Measurements from ENCODE around the gene FYTTD1.
"Not testable (repeated sequence)": the region's sequence is repeated elsewhere in the genome, so short reads cannot be mapped to it uniquely, and the experiment has no call there.

FYTTD1 gene, protein sequence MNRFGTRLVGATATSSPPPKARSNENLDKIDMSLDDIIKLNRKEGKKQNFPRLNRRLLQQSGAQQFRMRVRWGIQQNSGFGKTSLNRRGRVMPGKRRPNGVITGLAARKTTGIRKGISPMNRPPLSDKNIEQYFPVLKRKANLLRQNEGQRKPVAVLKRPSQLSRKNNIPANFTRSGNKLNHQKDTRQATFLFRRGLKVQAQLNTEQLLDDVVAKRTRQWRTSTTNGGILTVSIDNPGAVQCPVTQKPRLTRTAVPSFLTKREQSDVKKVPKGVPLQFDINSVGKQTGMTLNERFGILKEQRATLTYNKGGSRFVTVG

DNA sequence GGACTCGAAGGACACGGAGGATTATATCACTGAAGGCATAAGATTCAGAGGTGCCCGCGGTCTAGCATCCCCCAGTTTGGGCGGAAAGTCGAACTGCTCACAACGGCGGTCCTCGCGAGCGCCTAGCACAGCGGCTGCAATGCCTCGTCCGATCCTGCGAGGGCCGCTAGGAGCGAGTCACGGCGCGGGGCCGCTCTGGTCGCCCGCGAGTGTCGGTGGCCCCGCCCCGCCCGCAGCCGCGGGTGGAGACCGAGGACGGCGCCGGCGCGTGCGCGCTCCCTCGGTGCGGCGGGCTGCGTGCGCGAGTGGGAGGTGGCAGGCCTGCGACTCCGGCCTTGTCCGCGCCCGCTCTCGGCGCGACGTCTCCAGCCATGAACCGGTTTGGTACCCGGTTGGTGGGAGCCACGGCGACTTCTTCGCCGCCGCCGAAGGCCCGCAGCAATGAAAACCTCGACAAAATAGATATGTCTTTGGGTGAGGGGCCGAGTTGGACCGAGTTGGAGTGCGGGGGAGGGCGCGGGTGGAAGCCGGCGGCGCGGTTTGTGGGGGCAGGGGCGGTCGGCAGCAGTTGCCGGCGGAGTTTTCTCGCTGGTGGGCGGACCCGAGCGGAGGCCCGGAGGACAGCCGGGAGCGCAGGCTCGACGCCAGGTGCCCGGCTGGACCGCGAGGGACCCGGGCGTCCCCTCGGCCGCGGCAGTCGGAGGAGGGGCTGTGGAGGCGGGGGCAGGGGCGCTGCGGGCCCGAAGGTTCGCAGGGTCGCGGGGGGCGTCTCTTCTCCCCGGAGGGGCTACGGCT is at the start of gene FYTTD1:
Gene FYTTD1, plus strand, starts transcription at position 283 of the 795 bp plus-strand sequence. Its CDS starts 89 bp downstream, at position 372.
- peak; percentile 88 for DNase-seq

DNA sequence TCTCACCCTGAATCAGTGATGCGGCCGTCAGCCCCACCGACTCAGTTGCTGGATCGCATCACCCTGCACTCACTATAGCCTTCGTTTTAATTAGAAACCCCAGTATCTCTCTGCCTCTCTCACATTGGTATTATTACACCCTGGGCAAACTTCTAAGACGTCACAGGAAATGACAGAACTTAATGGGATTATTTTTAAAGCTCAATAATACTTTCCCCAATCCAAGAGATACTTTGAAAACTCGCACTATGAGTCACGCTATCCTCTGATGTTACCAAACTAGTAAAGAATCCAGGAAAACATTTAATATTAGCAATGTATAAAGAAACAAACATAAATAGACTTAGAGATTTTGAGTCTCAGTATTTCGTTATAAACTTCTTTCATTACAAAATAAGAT is 49.6 kb upstream of the FYTTD1 start:
- DNase-seq, result no peak

DNA sequence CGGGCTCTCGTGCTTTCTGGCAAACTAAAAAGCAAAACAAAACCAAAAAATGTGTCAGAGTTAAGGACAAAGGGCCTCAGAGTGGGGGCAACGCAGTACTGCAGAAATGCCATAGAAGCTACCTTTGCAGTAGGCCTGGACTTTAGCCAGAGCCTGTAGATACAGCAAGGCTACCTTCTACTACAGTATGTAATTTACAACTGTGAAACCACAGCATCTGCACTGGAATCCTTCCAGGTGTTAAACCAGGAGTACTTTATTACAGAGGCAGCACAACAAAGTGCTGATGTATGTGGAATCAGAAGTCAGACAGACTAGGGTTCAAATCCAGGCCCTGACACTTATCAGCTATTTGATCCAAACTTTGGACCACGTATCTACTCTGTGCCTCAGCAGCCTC is 47.8 kb upstream of the FYTTD1 start:
- DNase-seq, result no peak

DNA sequence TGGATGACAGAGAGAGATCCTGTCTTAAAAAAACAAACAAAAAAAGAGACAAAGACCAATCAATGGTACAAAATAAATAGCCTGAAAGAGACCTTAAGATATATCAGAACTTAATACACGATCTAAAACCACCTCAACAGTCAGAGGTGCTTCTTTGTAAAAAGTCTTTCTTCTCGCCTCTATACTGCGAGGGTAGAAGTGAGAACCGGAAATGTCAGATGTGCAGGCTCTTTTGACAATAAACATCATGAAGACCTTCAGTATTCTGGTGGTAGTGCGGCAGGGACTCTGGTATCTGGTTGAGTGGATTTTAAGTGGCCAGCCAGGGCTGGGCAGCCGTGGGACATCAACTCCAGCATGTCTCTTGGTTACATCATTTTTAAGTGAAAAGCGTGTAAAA is 43.0 kb upstream of the FYTTD1 start:
- DNase-seq, result no peak

DNA sequence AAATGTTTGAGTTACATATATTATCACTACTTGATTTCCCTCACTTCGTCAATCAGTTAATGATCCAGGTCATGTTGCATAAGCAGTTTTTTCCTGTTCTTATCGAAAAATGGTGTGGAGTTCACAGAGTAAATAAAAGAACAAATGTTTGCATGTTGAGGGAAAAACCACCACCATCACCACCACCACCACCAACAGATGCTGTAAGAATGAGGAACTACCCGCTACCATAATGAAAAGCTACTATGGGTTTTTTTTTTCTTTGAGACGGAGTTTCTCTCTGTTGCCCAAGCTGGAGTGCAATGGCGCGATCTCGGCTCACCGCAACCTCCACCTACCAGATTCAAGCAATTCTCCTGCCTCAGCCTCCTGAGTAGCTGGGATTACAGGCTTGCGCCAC is 40.5 kb upstream of the FYTTD1 start:
- DNase-seq, result no peak

DNA sequence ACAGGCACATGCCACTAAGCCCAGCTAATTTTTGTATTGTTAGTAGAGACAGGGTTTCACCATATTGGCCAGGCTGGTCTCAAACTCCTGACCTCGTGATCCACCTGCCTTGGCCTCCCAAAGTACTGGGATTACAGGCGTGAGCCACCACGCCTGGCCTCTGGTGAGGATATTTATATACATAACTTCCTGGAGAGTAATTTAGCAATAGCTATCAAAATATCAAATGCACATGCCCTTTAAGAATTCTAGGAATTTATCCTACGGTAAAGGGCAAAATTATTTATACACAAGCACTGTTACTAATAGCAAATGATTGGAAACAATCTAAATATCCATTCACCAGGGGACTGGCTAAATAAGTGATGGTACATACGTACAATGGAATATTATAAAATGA is 38.7 kb upstream of the FYTTD1 start:
- DNase-seq, result not testable (repeated sequence)

DNA sequence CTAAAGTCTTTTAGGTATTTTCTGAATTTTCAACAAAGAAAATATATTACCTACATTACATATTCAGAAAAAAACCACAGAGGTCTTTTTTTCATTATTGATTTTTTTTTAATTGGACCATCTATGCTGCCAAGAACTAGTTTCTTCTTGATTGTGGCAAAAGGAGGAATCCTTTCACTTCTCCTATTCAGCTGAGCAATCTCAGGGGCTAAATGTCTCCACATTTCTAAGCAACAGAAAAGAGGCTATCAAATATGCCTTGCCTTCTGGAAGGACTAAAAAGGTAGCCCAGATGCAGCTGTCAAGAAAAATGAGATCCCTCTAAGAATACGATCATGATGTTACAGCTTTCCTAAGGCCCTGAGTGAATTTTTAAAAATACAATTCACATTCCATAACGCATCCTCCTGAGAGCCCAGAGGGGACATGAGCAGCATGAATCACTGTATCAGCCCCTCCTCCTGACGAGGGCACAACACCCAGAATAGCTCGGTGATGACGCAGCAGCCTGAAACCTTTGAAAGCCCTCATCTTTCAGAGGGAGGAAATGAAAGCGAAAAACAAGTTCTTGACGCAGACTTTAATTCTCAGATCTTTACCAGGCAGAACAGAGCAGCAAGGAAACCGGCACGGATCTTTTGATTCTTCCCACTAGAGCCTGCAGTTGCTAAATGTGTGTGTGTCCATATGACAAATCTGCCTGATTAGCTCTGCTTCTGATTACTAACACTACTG is 37.5 kb upstream of the FYTTD1 start:
- DNase-seq, result peak; percentile 92

DNA sequence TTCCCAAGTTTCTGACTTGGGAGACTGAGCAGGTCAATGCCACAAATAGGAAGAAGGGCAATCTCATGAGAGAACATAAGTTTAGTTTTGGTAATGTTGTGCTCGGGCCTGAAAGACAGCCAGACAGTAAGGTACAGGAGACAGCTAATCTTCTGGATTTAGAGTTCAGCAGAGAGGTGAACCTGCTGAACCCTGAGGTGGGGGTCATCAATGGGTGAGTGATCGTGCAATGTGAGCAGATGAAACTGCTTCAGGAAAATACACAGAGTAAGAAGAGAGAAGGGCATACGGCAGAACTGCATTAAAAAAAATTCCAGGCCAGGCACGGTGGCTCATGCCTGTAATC is 36.2 kb upstream of the FYTTD1 start:
- DNase-seq, result no peak

DNA sequence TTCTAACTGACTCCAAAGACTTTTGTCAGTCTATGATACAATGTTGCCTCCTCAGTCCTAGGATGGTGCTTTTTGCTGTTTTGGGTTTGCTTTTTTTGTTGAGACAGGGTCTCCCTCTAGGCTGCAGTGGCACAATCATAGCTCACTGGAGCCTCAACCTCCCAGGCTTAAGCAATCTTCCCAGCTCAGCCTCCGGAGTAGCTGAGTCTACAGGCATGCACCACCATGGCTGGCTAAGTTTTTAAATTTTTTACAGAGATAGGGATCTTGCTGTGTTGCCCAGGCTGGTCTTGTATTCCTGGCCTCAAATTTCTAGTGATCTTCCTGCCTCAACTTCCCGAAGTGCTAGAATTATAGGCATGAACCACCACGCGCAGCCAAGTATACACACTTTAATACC is 35.4 kb upstream of the FYTTD1 start:
- no peak for DNase-seq

DNA sequence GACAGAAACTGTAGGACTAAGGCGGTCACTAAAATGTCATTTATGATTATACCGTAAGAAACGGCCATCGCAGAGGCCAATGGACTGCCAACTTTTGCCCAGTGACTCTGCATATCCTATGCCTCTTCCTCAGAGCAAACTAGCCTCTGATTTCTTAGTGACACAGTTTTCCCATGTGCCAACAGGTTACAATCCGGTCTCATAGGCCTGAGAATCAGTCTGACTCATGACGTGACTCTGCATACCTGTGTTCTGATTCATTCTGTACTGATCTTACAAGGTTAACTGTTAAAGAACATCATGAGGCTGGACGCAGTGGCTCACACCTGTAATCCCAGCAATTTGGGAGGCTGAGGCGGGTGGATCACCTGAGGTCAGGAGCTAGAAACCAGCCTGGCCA is 30.8 kb upstream of the FYTTD1 start:
- DNase-seq, result no peak

DNA sequence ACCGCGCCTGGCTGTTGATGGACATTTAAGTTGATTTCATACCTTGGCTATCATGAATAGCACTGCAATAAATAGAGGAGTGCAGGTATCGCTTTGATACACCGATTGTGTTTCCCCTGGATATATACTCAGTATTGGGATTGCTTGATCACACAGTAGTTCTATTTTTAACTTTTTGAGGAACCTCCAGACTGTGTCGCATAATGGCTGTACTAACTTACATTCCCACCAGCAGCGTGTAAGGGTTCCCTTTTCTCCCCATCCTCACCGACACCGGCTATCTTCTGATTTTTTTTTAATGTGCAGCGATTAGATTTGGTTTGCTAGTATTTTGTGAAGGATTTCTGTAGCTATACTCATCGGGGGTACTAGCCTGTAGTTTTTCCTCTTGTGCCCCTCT is 29.0 kb upstream of the FYTTD1 start:
- no peak for DNase-seq

DNA sequence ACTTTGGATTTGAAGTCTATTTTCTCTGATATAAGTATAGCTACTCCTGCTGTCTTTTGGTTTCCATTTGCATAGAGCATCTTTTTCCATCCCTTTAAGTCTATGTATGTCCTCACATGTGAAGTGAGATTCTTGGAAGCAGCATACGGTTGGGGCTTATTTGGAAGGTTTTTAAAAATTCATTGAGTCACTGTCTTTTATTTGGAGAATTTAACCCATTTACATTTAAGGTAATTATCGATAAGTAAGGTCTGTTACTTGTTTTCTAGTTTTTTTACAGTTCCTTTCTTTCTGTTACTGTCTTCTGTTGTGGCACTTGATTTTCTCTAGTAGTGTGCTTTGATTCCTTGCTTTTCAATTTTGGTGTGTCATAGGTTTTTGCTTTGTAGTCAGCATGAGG is 26.9 kb upstream of the FYTTD1 start:
- no peak for DNase-seq

DNA sequence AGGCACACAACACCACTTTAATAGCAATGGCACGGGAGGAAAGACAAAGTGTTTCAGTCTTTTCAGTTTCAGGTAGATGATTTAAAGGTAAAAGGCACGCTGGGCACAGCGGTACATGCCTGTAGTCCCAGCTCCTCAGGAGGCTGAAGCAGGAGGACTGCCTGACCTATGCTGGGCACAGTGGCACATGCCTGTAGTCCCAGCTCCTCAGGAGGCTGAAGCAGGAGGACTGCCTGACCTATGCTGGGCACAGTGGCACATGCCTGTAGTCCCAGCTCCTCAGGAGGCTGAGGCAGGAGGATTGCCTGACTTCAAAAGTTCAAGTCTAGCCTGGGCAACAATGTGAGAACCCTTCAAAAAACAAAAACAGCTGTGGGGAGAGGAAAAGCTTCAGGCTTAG is 21.8 kb upstream of the FYTTD1 start:
- DNase-seq, result not testable (repeated sequence)

DNA sequence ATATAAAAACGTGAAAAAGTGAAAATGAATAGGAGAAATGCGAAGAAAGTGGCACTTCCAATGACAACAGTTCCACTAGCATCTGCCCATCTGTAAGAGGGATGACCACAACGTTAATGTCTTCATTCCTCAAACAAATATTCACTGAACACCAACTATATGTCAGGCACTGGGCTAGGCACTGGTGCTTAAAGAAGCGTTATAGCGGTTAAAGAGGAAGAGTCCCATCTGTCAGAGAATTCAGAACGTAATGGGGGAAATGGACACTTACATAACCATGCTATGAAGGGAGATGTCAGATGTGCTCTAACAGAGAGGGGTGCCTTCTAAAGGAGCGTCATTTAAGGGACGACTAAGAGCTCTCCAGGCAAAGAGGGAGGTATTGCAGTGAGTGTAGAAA is 21.2 kb upstream of the FYTTD1 start:
- no peak for DNase-seq

DNA sequence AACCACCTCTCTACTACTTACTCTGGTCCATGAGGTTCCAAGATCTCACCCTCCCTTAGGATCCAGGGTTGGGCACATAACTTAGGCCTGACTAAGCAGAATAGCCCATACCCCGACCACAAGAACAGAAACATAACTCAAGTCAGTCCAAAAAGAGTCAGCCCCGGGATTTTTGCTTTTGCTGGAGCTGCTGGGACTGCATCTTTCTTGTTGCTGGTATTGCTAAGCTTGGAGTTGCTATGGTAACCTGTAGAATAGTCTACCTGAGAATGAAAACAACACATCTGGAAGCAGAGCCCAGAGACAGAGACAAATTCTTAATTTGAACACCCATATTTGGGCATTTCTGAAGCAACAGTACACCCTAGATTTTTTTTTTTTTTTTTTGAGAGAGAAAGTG is 19.5 kb upstream of the FYTTD1 start:
- no peak for DNase-seq

DNA sequence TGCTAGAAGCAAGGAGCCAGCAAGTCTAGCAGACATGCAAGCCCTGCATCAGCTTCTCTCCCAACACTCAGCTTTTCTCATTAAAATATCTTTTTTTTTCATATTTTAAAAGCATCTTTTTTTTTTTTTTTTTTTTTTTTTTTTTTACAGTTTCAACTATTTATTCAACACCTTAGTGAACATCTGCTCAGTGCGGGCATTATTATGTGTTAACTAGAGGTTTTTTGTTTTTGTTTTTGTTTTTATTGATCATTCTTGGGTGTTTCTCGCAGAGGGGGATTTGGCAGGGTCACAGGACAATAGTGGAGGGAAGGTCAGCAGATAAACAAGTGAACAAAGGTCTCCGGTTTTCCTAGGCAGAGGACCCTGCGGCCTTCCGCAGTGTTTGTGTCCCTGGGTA is 18.9 kb upstream of the FYTTD1 start:
- DNase-seq, result not testable (repeated sequence)

DNA sequence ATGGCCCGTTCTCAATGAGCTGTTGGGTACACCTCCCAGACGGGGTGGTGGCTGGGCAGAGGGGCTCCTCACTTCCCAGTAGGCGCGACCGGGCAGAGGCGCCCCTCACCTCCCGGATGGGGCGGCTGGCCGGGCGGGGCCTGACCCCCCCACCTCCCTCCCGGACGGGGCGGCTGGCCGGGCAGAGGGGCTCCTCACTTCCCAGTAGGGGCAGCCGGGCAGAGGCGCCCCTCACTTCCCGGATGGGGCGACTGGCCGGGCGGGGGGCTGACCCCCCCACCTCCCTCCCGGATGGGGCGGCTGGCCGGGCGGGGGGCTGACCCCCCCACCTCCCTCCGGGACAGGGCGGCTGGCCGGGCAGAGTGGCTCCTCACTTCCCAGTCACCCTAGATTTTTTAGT is 18.2 kb upstream of the FYTTD1 start:
- DNase-seq, result not testable (repeated sequence)

DNA sequence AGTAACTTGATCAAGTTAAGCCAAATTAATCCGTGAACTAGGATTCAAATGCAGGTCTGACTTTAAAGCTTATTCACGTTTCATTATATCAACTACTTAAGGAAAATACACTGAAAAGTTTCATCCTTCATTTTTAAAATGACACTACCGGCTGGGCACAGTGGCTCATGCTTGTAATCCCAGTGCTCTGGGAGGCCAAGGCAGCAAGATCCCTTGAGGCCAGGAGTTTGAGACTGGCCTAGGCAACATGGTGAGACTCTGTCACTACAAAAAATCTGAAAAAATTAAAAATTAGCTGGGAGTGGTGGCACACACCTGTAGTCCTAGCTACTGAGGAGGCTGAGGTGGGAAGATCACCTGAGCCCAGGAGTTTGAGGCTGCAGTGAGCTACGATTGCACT is 16.6 kb upstream of the FYTTD1 start:
- no peak for DNase-seq

DNA sequence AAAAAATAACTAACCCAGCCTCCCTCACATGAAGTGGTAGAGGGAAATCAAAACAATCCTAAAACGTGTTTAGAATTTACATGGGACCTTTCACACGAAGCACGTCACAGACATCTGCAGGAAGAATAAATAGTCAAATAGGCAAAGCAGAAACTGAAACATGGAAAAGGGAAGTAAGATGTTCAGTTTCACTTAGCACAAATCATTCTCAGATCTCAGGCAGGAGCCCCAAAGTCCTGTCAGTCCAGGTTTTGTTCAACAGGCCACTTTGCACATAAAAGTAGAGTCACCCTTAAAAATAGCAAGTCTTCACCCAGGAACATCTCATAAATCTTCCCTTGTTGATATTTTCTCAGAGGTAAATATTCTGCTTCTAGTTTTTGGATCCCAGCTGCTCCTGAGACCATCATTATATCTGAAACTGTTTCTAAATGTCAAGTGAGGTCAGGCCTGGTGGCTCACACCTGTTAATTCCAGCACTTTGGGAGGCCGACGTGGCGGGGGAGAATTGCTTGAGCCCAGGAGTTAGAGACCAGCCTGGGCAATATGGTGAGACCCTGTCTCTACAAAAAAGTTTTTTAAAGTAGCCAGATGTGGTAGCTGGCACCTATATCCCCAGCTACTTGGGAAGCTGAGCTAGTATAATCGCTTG is 14.9 kb upstream of the FYTTD1 start:
- peak; percentile 36 for DNase-seq

DNA sequence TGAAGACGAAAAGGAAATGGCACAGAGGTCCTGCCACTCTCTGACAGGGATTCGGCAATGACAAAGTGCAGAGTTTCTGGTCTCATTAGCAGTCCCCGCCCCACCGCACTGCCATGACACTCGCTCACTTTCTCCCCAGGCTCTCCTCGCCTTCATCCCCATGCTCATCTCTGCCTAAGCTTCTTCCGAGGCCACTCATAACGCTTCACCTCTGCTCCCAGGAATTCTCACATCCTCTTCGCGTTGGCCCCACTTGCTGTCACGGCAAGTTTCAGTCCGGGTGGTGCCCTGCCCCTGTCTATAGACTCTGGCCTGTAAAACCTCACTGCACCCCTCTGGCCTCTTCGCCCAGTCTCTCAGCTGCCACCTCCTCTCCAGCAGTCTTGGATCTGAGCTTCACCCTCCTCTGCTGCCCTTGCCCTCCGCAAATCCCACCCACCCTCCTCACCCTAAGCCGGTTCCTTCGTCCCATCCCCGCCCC is 13.6 kb upstream of the FYTTD1 start:
- DNase-seq, result peak; percentile 63

DNA sequence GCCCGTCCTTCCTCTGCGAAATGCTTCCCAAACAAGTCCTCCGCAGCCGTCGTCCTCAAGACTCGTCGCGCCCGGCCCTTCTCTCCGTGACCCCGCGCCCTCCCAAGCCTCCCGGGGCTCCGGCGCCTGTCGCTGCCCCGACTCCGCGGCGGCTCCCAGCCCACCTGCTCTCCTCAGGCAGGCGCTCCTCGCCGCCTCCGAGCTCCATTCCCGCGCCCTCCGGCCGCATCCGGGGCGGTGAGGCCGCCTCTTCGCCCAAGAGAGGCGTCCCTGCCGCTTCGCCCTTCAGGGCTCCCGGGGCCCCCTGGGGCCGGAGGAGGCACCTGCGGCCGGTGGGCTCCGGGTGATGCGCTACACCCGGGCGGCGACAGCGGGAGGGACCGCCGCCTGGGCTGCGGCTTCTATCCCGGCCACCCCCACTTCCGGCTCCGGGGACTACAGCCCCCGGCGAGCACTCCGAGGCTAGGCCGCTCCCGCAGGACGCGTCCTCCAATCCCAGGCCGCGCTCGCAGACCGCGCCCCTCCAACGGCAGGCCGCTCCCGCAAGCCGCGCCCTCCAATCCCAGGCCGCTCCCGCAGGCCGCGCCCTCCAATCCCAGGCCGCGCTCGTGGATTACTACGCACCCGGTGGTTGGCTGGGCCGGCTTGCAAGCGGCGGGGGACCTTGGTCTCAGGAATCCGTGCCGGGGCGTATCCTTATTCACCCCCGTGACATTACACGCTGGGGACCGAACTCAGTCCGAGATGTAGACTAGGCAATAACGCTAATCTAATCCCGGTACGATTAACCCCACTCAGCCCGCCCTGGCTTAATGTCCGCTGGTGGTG is 13.0 kb upstream of the FYTTD1 start, which contains the start of gene RUBCN:
Gene RUBCN, minus strand, starts transcription at position 414 of the 828 bp plus-strand sequence. Its CDS starts 185 bp downstream, at position 229.
- peak; percentile 98 for DNase-seq

DNA sequence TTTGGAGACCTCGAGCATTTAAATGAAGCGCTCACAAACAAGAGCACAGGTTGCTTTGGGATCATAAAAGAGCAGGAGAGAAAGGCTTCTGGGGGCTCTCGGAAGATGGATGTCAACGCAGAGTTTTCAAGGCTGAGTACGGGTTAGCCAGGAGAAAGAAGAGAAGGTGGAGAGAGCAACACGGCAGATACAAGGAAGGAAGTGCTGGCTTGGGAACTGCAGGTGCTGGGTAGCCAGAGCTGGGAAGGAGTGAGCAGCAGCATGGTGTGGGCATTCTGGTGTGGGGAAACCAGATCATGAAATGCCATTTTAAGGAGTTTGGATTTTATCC is 12.4 kb upstream of the FYTTD1 start:
- DNase-seq, result no peak

Data from activated CD4-positive, alpha-beta T cell treated with anti-CD3 and anti-CD28 coated beads, Interleukin-10, Interleukin-2, amounts not matched to agents 100 ng/mL and 50 ng/mL, durations not matched to agents 16 hours and 8 hours (primary cell).